GM21447 (cell line): ENCODE measurements around the gene GLUD2.
"Not testable (repeated sequence)": the region's sequence is repeated elsewhere in the genome, so short reads cannot be mapped to it uniquely, and the experiment has no call there.

Experiments used
- ATAC-seq: cut with Tn5 transposase; IDR thresholded peaks from one replicate; pipeline ENCODE4 v1.9.1; 2021; ENCODE audit not compliant: unreplicated experiment

Gene GLUD2

DNA sequence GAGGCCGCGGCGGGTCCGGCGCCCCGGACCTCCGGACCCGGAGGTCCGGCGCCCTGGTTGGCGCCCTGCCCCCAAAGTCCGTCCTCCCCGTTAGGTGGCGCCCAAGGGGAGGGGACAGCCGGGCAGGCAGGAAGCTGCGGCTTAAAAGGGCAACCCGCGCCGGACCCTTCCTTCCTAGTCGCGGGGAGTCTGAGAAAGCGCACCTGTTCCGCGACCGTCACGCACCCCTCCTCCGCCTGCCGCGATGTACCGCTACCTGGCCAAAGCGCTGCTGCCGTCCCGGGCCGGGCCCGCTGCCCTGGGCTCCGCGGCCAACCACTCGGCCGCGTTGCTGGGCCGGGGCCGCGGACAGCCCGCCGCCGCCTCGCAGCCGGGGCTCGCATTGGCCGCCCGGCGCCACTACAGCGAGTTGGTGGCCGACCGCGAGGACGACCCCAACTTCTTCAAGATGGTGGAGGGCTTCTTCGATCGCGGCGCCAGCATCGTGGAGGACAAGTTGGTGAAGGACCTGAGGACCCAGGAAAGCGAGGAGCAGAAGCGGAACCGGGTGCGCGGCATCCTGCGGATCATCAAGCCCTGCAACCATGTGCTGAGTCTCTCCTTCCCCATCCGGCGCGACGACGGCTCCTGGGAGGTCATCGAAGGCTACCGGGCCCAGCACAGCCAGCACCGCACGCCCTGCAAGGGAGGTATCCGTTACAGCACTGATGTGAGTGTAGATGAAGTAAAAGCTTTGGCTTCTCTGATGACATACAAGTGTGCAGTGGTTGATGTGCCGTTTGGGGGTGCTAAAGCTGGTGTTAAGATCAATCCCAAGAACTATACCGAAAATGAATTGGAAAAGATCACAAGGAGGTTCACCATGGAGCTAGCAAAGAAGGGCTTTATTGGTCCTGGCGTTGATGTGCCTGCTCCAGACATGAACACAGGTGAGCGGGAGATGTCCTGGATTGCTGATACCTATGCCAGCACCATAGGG is at the start of gene GLUD2:
GLUD2 (plus strand) TSS at position 170 of the 979 bp plus-strand sequence; CDS start at position 245, 75 bp downstream.
- ATAC-seq: not testable (repeated sequence)

DNA sequence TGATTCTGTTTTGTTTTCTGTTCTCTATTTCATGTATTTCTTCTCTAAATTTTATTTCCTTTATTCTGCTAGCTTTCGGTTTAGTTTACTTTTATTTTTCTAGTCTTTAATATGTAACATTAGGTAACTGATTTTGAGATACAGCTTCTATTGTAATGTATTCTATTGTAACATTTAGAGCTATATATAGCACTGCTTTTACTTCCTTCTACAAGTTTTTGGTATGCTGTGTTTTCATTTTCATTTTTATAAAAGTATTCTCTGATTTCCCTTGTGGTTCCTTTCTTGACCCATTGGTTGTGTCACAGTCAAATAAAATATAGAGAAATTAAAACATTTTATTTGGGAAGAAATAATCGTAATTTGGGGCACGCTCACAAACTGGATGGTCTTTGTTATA is 48.0 kb upstream of the GLUD2 start:
- peak; percentile 69 for ATAC-seq

DNA sequence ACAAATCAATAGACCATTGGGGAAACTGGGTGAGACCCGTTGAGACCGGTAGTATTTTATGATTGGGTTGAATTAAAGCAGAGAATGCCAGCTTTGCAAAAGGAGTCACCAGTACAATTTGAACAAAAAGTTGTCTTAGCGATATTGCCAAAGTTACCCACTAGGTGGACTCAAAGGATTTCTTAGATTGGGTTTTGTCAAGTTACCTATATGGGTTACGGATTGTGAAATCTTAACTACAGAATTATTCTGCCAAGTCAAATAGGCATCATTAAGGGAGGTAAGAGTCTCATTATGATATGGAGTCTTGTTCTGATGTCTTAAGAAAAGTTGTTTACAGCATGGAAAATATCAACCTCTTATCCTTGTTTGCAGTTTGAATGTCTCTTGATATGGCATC is 46.8 kb upstream of the GLUD2 start:
- ATAC-seq: no peak

DNA sequence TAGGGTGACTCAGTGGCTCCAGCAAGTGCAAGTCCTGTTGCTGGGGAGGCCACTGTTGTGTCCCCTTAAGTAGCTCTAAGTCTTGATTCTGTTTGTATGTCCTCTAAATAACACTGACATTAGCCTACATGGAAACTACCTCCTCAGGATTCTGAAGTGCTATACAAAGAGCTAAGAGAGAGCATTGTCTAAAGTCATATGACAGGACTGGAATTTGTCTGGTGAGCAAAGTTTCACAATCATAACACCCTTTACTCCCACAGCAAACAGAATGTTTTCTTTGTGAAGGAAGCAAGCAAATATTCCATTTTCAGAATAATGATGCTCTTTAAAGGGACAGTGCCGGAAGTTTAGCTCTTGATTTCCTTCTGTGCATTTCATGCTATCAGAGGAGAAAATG is 38.5 kb upstream of the GLUD2 start:
- ATAC-seq: no peak

DNA sequence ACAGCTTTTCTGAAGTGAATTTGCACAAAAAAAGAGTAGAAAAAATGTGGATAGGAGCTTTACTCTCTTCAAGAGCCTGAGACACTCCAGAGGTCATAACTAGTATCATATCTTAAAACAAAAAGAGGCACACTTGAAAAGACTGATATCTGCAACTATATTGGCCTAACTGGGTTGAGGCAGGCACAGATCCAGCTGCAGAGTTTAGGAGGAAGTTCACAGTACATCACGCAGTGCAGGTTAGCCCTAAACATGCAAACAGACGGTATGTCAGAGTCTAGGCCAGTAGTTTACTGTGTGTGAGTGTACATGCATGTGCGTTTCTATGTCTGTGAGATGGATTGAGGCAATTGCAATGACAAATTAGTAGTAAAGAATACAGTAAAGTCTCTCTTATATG is 37.6 kb upstream of the GLUD2 start:
- no peak for ATAC-seq

DNA sequence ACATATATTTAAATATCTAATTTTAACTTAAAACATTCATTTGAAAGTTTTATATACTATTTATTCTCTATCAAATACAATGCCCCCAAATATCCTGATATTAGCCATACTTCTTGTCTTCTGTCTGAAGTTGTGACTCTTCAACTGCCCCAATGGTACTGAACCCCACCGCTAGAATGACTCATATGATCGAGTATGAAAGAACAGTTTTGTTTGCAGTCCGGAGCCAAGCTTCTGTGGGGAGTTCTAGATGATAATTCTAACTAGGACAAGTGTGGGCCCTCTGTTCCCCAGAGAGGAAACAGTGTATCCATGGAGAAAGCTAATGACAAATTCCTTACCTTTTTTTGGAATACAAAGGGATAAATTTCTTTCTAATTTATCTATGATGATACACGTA is 37.2 kb upstream of the GLUD2 start:
- ATAC-seq: no peak

DNA sequence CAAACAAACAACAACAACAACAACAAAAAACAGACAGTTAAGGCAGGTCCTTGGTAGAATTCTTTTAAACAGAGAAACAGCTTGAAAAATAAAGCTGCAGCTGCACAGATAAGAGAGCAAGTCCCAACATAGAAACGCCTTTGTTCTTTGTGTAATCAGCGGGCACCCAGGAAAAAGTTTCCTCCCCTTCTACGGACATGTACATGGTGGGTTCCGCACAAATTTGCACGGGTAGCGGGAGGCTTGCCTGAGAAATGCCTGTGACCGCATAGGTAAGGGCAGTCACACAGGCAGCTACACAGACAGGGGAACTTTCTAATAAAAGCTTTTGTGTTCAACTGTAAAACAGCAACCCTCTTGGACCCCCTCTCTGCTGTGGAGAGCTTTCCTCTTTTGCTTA is 36.2 kb upstream of the GLUD2 start:
- no peak for ATAC-seq

DNA sequence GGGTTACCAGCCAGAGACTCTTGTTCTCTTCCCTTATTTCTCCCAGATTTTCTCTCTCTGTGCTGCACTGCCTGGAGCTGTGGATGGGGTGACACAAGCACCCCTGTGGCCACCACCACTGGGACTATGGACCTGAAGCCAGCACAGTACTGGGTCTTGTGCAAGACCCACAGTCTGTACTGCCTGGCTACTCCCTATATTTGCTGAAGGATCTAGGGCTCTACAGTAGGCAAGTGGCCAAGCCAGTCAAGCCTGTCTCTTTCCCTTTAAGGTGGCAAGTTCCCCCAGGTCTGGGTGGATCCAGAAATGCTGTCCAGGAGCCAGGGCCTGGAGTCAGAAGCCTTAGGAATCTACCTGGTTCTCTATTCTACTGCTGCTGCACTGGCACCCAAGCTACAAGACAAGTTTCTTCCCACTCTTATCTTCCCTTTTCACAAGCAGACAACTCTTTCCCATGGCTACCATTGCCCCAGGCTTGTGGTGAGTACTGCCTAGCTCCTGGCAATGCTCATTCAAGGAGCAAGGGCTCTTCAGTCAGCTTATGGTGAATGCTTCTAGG is 33.4 kb upstream of the GLUD2 start:
- ATAC-seq: no peak

DNA sequence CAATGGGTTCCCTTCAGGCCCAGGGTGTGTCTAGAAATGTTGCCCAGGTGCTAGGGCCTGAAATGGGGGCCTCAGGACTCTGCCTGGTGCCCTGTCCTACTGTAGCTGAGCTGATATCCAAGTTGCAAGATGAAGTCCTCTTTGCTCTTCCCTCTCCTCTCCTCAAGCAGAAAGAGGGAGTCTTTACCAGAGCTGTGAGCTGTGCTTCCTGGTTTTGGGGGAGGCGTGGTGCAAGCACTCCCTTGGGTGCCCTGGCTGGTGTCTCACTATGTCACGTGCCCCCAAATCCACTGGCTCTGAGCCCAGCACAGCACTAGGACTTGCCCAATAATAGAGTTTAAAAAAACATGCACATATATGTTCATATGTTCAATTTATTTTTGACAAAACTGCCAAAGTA is 32.6 kb upstream of the GLUD2 start:
- ATAC-seq: no peak

DNA sequence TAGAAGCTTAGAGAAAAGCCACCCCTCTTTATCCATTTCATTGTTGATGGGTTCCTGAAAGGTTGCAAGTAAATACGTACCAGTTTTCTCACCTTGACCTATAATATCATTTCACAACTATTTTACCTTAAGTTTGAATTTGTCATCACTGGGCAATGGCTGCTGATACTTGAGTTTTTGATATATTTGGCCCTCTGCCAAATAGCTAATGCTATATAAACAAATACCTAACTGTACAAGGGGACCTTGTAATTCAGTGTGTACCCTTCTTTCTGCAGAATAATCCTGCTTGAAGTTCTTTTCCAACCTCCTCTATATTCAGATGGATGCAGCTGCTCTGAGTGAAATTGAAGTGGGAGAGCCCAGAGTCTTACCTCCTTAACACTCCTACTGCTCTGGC is 19.0 kb upstream of the GLUD2 start:
- no peak for ATAC-seq

DNA sequence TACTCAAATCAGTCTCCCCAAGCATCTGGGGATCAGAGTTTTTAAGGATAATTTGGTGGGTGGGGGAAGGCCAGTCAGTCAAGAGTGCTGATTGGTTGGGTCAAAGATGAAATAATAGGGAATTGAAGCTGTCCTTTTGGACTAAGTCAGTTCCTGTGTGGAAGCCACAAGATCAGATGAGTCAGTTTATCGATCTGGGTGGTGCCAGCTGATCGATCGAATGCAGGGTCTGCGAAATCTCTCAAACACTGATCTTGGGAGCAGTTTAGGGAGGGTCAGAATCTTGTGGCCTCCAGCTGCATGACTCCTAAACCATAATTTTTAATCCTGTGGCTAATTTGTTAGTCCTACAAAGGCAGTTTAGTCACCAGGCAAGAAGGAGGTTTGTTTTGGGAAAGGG is 17.3 kb upstream of the GLUD2 start:
- ATAC-seq: no peak

DNA sequence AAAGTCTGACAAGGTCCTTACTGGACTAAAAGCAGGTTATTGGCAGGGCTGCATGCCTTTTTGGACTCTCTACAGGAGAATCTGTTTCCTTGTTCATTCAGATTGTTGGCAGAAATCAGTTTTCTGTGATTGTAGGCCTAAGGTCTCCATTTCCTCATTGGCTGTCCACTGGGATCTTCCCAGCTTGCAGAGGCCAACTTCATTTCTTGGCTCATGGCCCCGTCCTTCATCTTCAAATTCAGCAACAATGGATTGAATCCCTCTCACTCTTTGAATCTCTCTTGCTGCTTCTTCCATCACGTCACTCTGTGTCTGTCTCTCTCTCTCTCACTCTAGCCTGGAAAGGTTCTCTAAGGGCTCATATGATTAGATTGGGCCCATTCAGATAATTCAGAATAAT is 14.9 kb upstream of the GLUD2 start:
- no peak for ATAC-seq

DNA sequence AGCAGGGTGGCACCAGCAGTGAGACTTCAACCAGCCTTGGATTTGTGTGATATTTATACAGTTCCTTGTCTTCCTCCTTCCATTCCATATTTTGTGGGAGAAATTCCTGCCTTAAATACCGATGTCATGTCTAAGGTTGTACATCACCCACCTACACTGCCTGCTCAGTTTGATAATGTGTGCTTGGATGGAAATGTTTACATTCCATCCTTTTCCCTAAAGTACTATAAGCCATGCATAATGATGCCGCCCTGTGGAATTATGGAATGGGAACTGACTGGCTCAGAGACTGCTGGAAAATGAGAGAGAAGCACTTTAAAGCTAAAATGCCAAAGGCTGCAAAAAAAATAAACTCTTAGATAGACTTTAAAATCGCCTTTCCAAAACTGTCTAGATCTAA is 11.3 kb upstream of the GLUD2 start:
- ATAC-seq: no peak

DNA sequence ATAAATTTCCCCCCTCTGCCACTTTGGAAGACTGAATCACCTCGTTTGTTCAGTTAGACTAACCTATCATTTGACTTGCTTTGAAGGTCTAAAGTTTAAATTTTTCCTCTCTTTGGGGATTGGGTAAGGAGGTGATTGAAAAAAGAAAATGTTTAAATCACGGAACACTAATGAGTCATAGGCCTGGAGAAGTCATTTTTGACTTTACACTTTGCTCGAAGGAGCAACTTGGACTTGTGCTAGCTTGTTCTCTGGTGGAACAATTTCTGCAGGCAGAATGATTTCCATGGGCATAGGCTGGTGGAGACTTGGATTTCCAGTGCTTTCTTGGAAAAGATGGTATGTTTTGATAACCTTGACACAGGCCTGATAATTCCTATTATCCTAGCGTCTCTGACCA is 10.5 kb upstream of the GLUD2 start:
- no peak for ATAC-seq

DNA sequence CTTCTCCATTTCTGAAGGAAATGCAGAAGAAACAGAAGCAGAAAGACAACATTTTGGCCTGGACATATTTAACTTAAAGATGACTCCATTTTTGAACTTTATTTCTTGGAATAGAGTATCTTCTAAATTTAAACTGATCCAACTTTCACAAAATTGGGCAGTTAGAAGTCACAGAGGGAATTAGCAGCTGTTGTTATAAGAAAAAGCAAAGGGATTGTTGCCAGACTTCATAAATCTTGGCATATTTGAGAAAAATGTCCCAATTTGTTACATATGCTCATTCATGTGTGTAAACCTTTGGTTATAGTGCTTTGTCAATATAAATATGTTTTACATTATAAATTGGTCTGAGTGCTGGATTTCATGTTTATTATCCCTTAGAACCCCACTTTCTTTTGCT is 3.4 kb downstream of the GLUD2 start:
- ATAC-seq: no peak

DNA sequence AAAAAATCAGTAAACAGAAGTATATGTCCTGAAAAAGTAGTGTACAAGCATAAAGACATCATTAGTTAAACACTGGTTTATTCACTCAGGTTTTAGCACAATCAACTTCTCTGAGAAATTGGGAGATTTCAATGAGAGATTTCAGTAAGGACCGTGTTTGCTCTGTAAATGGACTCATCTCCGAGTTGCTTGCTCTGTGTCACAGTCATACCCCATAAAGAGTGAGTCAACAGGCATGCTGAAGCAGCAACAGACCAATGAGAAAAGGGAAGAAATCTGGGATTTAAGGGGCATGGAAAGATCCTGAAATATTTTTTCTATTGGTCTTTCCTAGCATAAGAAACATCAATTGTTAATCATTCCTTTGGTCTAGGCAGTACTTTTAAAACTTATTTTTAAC is 4.7 kb downstream of the GLUD2 start:
- ATAC-seq: no peak

DNA sequence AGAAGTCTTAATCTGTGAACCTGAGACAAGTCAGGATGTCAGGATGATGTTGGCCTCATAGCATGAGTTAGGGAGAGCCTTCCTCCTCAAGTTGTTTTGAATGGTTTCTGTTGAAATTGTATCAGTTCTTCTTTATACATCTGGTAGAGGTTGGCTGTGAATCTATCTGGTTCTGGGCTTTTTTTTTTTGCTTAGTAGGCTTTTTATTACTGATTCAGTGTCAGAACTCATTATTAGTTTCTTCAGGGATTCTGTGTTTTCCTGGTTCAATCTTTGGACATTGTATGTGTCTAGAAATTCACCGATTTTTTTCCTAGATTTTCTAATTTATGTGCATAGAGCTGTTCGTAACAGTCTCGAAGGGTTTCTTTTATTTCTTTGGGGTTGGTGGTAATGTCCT is 14.9 kb downstream of the GLUD2 start:
- ATAC-seq: no peak

DNA sequence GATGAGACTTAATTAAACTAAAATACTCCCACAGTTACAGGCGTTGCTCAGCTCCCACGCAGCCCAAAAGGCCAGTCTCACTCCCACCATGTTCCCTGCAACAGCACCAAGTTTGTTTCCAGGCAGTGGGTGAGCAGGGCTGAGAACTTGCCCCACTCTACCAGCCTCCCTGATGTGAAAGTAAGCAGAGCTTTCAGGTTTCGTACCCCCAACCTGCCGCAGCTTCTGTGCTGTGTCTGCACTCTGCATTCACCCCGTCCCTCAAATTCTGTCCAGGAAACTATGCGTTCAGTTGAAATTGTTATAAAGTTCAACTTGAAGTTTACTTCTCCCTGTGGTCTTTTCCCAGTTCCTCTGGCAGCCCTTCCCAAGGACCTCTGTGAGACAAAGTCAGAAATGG is 17.2 kb downstream of the GLUD2 start:
- ATAC-seq: no peak

DNA sequence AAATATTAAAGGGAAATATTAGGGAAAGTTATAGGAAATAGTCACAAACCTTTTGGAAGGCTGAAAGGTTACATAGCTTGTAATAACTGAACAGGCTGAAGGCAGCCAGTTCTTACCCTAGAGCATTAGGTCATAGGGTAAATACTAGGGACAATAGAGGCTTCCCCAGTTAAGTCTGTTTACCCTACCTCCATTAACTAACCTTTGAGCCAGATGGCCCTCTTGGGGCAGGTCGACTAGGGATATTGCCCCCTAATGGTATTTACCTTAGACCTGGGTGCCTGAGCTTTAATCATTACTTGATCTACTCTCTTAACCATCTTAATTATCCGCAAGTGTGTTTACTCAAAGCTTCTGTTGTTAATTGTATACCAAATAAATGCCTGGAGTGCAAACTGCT is 36.8 kb downstream of the GLUD2 start:
- ATAC-seq: not testable (repeated sequence)

DNA sequence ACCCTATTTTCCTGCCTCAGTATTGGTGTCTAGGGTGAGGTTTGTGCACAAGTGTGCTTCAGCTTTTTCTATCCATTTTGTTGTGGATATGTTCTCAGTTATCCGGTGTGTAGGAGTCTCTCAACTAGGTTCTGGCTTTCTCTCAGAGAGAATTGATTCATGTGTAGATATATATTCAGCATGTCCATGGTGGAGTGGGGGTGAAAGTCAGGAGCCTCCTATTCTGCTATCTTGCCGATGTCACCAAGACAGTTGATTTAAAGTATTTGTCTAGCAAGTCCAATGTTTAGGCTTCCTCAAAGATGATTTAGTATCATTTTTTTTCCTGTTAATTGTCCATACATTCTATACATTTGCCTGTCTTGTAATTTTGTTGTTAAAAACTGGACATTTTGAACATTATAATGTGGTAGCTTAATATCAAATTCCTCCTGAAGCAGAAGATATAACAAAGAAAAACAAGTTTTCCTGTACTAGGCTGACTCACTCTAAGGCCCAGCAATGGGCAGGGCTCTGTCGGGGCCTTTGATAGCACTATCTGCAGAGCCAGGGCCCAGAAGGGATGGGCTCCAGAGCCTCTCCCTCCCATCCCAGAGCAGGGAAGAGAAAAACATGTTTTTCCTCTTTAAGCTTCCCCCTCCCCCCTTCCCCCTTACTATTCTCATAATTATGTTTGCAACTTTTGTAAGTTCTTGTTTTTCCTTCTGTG is 37.6 kb downstream of the GLUD2 start:
- ATAC-seq: no peak

DNA sequence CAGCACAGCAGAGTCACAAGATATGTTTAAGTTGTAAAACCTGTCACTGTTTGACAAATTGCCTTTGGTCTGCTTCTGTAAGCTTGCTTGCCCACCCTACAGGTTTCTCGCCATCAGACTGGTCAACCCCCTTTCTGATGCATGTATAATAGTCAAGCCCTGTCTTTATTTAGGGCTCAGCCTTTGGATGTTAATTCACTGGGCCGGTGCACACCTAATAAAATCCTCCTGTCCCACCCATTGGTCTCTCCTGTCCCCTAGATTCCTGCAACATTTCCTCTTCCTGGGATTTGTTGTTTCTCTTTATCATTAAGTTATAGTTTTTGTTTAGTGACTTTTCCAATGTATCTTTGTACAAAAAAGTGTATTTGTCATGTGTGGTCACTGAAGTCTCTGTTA is 38.2 kb downstream of the GLUD2 start:
- no peak for ATAC-seq

DNA sequence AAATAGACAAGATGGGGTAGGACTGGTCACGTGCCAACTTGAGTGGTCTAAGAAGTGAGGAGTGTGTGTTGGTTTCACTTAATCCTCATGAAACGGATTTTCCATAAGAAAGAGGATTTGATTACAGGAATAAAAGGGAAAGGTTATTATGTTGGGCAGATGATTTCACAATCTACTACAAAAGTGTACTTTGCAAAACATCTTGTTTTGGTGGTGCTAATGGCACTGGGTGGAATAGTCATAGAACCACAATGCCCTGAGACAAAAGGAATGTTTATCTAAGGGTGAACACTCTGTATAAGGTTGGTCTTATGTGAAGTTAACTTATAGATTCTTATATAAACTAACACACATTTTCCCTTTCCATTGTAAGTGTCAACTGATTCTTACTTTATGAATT is 45.6 kb downstream of the GLUD2 start:
- no peak for ATAC-seq
